ENCODE measurements around the gene HECTD4.
"Not testable (repeated sequence)": the region's sequence is repeated elsewhere in the genome, so short reads cannot be mapped to it uniquely, and the experiment has no call there.

The HECTD4 gene

DNA sequence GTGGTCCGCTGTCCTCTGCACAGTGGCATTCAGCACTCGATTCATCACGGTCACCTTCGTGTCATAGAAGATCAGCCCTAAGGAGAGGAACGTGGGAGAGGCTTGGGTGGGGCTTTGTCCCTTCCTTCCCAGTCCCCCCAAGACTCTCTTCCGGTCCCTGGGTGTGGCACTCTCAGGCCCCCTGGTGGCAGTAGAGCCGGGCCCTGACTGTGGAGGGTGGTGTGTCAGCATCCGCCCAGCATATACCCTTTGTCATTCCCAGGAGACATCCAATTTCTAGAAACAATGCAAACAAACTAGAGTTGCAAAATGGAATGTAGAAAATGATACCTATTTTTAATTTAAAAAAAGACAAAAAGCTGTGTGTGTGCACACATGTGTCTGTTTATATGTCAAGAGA is 211.9 kb downstream of the HECTD4 start:
- DNase-seq, result no peak

DNA sequence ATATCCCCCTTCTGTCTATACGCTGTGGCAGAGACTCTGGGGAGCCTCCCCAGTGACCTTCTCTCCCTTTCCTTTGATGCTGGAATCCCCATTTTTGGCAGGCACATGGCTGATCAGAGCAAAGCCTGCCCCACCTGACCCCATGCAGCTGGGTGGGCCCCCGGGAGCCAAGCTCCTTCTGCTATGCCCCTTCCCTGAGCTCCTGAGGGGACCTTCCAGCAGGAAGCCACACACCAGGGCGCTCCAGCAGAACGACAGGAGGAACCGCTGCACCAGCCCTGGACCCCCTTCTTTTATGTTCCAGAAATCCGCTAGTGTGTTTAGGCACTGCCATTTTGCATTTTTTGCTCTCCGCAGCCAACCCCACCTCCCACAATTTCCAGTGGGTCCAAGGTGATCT is 212.3 kb downstream of the HECTD4 start:
- no peak for DNase-seq

DNA sequence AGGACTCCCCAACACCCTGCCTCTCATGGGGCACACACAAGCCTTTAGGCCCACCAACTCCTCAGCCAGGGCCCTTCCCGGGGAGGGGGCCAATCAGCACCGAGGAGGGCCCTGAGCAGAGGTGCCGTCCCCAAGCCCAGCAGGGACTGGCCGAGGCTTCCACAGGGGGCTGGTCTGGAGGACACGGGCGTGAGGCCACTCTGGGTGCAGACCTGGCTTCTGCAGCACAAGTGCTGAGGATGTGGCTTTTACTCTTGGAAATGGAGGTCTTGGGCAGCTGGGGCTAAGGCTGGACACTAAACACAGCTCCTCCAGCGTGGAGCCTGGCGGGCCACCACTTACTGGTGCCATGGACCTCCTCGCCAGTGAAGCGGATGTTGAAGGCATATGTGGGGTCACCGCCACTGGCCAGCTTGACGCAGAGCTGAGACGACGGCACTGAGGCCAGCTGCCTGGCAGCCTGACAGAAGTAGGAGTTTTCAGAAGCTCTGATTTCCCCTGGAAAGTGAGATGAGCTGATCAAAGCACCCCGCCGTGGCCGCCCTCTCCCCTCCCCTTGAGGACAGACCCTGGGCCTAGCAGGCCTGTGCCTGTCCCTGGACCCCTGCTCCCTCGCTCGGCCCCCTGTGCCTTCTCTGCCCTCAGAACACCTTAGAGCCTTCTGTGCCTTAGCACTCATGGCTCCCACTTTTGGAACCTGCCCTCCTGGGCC is 212.9 kb downstream of the HECTD4 start:
- no peak for DNase-seq

DNA sequence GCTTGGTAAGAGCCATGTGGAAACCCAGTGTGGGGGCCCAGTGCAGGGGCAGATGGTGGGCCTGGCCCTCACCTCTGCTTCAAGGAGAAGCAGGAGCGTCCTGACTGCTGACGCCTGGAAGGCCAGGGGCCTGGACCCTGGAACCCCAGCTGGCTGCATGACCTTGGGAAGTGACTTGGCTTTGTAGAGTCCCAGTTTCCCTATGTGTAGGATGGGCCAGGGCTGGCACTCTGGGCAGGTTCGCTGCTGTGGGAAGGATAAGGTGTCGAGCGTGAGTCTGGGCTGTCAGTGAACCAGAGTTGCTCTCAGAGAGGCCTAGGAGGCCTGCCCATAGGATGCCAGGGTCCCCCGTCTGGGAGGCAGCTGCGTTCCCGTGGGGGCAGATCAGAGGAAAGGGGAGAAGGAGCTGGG is 213.7 kb downstream of the HECTD4 start:
- DNase-seq, result no peak

DNA sequence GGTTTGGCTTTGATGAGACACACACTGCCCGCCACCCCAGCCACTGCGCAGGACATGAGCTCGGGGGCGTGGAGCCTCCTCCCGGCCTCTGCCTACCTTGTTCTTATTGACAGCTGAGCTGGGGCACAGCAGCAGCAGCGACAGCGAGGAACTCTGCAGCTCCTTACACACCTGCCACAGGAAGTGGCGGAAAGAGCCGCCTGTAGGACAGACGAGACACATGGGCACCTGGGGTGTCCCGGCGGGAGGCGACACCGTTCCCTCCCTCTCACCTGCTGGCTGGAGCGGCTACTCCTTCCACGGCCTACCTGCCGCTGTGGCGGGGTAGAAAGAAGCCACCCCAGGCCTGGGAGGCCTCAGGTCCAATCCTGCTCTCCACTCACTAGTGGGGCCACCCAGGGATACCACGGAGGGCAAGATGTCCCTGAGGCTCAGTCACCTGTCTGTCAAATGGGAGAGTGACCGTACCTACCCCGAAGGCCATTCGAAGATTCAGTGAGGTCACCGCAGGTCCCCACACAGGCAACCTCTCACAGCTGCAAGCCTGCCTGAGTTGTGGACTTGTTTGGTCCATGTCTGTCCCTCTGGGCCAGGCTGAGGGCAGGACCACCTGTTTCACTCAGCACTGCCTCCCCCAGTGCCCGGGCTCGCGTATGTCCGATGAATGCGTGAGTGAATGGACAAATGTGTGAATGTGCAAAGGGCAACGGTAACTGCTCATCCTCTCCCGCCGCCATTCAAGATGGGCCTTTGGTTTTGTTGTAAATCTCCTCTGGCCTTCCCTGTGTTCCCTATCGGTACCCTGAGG is 214.3 kb downstream of the HECTD4 start:
- DNase-seq, result no peak

DNA sequence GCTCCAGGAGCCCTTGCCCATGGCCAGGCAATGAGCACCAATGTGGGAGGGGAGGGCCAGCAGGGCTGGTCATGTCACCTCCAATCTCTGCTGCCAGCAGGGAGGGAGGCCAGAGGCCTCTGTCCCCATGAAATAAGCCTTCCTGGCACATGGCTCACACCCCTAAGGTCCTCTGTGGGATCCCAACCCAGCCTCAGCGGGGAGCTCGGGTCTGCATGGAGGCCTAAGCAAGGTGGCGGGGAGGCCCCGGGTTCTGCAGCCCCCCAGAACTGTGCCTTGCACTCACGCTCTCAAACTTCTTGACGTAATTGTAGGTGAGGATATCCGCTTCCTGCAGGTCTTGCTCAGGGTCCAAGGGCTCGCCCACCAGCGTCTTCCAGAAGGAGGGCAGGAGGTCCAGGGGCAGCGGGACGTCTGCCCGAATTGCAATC is 215.2 kb downstream of the HECTD4 start:
- no peak for DNase-seq

DNA sequence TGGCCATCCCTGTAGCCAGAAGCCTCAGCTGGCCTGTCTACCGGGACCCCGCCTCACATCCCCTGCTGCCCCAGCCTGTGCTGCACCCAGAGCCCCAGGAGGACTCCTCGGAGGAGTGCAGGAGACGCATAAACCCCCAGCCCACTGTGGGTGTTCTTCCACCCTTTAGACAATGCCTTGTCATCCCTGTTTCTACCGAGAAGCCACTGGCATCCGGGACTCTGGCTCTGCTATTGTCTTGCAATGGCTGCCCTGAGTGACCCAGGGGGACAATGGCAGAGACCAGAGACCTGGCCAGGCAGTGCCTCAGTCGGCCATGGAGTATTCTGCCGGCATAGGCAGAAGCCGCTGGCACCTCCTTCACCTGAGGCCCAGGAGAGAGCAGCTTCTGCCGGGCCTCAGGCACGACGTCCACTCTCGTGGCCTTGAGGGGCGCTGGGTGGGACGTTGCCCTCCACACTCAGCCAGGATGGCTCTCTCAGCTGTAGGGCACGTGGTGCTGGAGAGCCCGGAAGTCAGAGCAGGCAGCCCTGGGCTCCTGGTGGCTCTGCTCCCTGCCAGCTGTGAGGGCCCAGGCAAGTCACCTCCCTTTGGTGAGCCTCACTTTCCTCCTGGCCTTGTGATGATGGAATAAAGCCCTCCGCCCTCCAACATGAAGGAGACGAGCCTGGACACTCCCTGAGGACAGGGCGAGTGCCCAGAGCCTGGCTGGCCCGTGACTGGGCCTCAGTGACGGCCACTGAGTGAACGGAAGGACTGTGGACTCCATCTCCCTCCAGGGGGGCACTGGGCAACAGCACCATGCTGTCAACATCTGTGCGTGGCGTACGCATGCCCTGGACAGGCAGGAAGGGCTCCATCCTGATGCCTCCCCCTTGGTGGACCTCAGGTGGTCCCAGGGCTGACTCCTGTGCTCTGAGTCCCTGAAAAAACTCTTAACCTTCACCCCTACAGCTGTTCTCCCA is 215.9 kb downstream of the HECTD4 start:
- DNase-seq, result no peak

DNA sequence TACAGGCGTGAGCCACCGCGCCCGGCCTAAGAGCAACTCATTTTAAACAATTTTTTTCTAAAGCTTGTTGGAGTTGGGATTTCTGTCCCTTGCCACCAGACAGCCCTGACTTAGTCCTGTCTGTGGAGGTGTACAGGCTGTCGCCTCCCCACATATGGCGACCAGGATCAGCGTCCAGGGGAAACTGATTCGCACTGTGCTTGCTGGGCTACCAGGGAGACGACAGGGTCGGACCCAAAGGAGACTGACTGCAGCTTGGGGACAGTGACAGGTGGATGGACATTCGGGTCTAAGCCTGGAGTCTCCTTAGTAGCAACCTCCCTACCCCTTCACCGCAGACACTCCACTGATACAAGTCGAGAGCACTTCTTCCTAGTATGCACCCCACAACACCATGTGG is 216.6 kb downstream of the HECTD4 start:
- DNase-seq, result no peak

DNA sequence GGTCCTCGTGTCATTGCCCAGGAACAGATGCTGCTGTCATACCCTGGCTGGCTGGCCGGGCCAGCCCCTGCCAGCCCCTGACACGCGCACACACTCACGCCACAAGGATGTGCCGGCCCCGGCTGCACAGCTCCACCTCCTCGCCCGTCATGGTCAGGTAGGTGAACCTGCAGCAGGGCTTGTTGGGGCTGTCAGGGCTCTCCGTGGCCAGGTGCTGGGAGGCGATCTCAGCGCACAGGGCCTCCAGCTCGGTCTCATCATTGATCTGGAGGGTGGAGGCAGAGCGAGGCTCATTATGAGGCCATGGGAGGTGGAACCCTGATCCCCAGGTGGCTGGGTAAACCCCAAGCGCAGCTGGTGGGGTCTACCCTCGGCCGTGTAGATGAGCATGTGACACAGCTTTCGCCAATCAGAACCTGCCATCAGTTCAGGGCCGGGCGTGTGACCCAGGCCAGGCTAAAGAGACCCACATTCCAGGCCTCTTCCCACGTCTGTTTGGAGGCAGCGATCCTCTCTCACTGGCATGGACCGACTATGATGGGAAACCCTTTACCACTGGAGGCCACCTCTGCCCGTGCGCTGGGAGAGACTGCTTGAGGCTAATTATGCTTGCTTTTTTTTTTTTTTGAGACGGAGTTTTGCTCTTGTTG is 218.1 kb downstream of the HECTD4 start:
- no peak for DNase-seq

DNA sequence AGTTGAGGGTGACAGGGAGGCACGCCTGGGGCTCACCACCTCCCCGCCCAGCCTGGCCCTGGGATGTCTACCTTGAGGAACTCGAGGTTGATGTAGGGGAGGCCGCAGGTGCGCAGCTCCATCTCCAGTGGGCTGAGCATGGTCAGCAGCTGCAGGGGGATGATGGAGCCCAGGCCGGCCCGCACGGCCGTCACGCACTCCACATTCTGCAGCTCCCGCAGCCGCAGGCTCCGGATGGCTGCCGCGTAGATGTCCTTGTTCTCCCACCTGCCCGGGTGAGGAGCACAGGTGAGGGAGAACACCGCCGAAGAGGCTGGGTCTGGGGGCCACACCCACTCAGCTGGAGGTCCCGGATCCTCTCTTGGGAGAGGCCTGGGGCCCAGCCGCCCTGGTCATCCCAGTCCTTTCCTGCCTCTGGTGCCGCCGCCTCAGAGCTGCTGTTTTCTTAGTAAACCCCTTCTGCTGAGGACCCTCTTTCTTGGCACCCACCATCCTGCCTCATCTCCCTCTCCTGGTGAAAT is 218.7 kb downstream of the HECTD4 start:
- no peak for DNase-seq

DNA sequence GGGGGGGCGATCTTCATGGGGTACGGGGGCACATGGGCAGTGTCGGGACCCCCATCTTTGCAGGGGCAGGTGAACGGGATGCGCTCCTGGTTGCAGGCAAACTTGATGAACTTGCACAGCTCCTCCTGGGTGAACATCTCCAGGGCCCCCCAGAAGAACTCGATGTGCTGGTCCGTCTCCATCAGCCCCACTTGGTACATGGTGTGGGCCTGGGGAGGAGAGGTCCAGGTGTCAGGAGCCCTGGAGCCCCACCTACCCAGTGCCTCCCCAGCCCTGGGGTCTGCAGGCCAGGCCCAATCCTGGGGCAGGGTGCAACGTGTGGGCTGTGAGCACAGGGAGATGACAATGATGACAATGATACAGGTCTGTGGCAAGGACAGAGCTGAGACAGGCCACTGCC is 219.2 kb downstream of the HECTD4 start:
- no peak for DNase-seq

DNA sequence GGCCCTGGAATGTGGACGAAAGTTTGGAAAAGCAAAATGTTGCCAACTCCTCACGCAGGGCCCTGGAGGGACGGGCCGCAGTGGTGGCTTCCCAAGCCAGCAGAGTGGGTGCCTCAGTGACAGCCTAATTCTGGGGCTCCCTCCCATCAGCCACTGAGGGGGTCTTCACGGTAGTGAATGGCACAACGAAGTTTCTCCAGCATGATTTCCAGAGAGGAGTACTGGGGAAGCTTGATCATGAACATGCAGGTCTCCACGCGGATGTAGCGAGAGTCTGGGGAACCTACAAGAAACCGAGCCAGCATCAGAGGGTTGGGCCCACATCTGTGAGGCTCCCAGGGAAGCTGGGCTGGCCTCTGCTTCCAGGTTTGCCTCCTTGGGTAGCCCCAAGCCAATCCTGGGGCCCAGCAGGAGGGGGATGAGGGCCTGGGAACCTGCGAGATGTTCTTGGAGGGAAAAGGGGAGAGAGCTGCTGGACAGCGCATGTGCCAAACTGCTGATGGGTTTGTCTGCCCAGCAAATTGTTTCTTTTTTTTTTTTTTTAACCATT is 219.9 kb downstream of the HECTD4 start:
- DNase-seq, result no peak

DNA sequence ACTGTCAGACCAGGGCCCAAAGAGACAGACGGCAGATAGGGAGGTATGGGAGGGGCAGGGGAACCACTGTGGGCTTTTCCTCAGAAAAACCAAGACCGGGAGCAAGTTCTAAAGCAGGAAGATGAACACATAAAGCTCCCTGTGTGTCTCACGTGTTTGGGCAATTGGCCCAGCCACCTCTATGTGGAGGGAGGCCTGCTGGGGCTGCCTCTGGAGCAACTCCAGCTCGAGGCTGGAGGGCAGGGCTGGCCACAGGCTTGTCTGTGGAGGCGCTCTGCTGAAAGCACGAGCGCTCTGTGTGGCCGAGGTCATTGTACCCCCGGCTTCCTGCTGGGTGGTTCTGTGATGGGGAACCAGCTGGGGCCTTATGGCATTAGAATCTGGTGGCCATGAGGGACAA is 220.5 kb downstream of the HECTD4 start:
- no peak for DNase-seq

DNA sequence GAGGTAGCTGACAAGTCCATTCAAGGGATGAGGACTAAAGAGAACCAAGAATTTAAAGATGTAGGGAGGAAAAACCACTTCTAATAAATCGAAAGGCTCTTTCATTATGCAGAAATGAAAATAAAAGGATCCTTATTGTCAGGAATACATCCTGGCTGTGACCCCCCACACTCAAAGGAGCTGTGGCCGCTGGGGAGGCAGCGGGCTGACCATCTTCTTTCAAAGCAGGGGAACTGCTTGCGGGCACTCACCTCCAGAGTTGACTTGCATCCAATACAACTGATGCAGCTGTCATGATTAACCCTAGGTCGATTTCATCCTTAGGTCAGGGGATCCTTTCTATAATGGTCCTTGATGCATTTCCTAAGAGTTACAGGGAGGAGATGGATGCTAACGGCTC is 221.6 kb downstream of the HECTD4 start:
- no peak for DNase-seq

DNA sequence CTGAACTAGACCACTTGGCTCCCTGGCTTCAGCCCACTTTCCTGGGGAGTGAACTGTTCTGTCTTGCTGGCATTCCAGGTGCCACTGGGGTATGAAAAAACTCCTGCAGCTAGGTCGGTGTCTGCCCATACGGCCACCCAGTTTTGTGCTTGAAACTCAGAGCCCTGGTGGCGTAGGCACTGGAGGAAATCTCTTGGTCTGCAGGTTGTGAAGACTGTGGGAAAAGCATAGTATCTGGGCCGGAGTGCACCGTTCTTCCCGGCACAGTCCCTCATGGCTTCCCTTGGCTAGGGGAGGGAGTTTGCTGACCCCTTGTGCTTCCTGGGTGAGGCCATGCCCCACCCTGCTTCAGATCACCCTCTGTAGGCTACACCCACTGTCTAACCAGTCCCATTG is 223.1 kb downstream of the HECTD4 start:
- DNase-seq, result no peak

DNA sequence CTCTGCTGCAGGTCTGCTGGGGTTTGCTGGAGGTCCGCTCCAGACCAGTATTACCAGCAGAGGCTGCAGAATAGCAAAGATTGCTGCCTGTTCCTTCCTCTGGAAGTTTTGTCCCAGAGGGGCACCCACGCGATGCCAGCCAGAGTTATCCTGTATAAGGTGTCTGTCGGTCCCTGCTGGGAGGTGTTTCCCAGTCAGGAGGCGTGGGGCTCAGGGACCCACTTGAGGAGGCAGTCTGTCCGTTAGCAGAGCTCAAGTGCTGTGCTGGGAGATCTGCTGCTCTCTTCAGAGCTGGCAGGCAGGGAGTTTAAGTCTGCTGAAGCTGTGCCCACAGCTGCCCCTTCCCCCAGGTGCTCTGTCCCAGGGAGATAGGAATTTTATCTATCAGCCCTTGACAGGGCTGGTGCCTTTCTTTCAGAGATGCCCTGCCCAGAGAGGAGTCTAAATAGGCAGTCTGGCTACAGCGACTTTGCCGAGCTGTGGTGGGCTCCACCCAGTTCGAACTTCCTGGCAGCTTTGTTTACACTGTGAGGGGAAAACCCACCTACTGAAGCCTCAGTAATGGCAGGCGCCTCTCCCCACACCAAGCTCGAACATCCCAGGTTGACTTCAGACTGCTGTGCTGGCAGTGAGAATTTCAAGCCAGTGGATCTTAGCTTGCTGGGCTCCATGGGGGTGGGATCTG is 223.6 kb downstream of the HECTD4 start:
- not testable (repeated sequence) for DNase-seq

DNA sequence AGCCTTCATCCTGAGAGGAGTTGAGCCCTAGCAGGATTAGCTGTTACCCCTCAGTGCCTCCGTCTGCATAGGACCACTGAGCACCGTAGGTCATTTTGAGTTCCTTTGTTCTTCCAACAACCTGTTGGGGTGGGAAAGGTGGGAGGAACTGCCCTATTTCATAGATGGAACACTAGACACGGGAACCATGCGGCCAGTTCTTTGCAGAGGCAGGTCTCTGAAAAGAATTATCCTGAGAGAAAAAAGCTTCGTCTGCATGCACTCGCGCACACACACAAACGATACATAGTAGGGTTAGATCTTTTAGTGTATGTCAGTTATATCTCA is 228.4 kb downstream of the HECTD4 start:
- no peak for DNase-seq

DNA sequence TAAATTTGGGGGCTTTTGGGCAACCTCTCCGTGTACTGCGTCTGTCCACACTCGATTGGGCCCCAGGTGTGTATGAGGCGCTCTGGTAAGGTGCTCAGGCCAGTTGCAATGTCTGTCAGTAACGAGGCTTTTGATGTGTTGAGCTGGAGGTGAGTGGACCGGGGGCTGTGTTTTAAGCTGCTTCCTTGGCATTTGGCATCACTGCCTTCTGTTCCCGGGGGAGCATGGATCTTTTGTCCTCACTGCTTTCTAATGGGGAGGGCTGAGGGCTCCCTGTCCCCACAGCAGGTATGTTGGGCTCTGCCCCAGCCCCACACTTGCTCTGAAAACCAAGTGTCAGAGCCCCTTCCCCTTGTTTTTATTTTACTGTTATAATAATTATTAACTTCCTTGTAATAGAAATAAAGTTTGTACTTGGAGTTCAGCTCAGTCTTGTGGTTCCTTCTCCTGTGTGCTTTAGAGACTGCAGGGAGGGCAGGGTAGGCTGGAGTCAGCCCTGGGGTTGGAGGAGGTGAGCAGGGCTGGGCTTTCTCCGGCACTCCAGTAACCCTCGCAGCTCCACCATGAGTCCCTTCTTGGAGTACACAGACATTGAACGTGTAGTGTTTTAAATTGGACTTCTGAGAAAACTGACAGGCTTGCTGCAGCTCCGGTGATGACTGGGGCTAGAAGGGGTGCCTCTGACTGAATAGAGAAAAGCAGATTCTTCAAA is 228.9 kb downstream of the HECTD4 start:
- DNase-seq, result no peak

DNA sequence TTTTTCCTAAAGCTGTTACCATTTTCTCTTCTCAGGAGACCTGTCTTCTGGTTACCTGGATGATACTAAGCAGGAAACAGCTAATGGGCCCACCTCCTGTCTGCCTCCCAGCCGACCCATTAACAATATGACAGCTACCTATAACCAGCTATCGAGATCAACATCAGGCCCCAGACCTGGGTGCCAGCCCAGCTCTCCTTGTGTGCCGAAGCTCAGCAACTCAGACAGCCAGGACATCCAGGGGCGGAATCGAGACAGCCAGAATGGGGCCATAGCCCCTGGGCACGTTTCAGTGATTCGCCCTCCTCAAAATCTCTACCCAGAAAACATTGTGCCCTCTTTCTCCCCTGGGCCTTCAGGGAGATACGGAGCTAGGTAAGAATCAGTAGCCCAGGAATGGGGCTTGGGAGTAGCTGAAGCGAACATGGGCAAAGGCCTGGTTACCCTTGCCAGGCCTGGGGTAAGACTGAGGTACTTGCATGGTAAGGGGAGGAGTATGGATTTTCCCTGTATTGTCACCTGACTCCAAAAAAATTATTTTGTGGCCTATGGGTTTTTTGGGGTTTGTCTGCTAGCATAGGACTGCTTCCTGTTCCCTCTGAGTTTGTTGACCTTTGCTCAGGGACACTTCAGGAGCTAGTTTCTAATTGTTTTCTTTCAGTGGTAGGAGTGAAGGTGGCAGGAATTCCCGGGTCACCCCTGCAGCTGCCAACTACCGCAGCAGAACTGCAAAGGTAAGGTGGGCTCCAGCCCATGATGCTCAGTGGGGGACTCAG is 230.3 kb downstream of the HECTD4 start:
- no peak for DNase-seq

DNA sequence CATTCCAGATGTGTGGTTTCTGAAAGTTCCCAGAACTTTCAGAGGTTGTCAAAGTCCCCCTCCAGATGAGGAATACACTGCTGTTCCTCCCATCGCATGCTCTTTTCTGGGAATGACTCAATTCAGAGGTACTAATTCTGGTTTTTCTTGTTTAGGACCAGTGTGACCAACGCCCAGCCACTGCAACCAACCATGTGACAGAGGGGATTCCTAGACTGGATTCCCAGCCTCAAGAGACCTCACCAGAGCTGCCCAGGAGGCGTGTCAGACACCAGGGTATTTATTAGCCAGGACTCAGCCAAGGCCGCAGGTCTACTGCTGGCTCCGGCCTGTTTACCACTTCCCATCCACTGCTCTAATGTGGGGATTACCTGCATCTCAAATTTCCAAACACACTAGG is 232.6 kb downstream of the HECTD4 start:
- DNase-seq, result no peak

All from NCI-H2029 (cell line).